Ectodermal cell (in vitro differentiated cells): ENCODE data around the gene KIAA0513.

ENCODE experiments used
- H3K27ac ChIP-seq: 2 replicates; pipeline ENCODE4 v1.7.0; 2013; ENCODE audit warnings: mild to moderate bottlenecking, low read depth, low read length; ENCODE audit not compliant: insufficient read depth, poor library complexity, severe bottlenecking
- H3K27me3 ChIP-seq: 2 replicates; pipeline ENCODE4 v1.7.0; 2013; ENCODE audit warnings: mild to moderate bottlenecking, low read length; ENCODE audit not compliant: insufficient read depth, control insufficient read depth, poor library complexity, severe bottlenecking
- H3K36me3 ChIP-seq: one replicate; pipeline ENCODE4 v1.7.0; 2013; ENCODE audit warnings: low read length; ENCODE audit not compliant: control insufficient read depth, insufficient read depth
- H3K4me1 ChIP-seq: one replicate; pipeline ENCODE4 v1.7.0; 2013; ENCODE audit warnings: low read length; ENCODE audit not compliant: control insufficient read depth, insufficient read depth
- H3K4me3 ChIP-seq: 2 replicates; pipeline ENCODE4 v1.7.0; 2013; ENCODE audit warnings: low read depth, low read length, control low read depth; ENCODE audit not compliant: insufficient read depth
- H3K9me3 ChIP-seq: 2 replicates; pipeline ENCODE4 v1.7.0; 2013; ENCODE audit warnings: mild to moderate bottlenecking, low read length, moderate library complexity; ENCODE audit not compliant: control insufficient read depth
- WGBS, 2 experiments: methylation state at CpG; one replicate each; pipeline ENCODE4 v1.1.7; 2013; ENCODE audit warnings: missing lambda C conversion rate in 2 of 2; 5-methylcytosine and 5-hydroxymethylcytosine counted together

Gene KIAA0513

DNA sequence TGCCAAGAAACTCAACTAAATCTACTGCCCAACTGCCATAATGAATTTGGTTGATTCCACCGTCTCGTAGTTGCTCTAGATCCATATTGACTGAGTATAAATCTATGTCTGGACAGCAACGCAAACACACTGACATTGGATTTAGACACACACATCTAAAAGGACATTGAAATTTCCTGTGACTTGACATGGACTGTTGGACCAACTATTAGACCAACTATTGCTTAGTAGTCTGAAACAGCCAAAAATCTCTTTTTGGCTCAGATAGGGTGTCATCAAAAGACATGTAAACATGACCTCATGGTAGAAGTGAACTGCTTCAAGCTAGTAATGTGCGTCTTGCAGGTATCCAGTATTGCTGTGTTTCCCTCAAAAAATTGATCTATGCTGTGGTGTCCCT, 31.3 kb downstream of the KIAA0513 start:
- no peaks in the 10 kb centered on the region for H3K4me1 ChIP-seq

GRCh38 chr16:85061566-85061965, 34.0 kb downstream of the KIAA0513 start:
- H3K36me3 ChIP-seq, result no peaks in the 10 kb centered on the region
- no peaks in the 10 kb centered on the region for H3K4me1 ChIP-seq
- no peaks in the 10 kb centered on the region for H3K27me3 ChIP-seq
- no peak overlapping the region for H3K27ac ChIP-seq
- no peaks in the 10 kb centered on the region for H3K9me3 ChIP-seq
- H3K4me3 ChIP-seq, result no peak overlapping the region
- WGBS, 2 experiments, result 87 to 93% methylated on average over 8 of the region's 8 CpGs

More for the DNA sequence above, 31.3 kb downstream of the KIAA0513 start:
- Histone ChIP-seq H3K27ac (no peak overlapping the region), H3K27me3 (no peaks in the 10 kb centered on the region), H3K4me3 (no peak overlapping the region), H3K36me3 (no peaks in the 10 kb centered on the region), H3K9me3 (no peaks in the 10 kb centered on the region)
- WGBS, 2 experiments, result 95% methylated on average over 4 of the region's 4 CpGs

DNA sequence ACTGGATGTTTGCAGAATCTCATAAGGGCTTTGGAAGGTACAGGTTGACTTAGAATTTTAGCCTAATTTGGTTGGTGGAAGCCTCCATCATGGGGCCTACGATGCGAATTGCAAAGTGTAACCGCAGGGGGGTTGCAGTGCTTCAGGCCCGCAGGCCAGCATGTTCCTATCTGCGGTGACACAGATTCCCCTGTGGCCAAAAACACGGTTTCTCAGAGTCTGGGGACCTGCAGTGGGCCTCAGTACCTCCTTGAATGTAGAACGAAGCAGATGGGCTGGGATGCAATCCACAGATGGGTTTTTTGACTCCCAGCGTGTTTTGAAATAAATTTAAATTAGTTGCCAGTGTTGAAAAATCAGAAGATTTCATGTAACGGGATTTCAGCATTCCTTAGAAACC, 34.7 kb downstream of the KIAA0513 start:
- no peak overlapping the region for H3K27ac ChIP-seq
- no peaks in the 10 kb centered on the region for H3K27me3 ChIP-seq
- H3K4me3 ChIP-seq, result no peak overlapping the region
- no peaks in the 10 kb centered on the region for H3K4me1 ChIP-seq
- no peaks in the 10 kb centered on the region for H3K9me3 ChIP-seq
- WGBS, 2 experiments, result 64 to 68% methylated on average over 9 of the region's 9 CpGs
- H3K36me3 ChIP-seq, result no peaks in the 10 kb centered on the region

DNA sequence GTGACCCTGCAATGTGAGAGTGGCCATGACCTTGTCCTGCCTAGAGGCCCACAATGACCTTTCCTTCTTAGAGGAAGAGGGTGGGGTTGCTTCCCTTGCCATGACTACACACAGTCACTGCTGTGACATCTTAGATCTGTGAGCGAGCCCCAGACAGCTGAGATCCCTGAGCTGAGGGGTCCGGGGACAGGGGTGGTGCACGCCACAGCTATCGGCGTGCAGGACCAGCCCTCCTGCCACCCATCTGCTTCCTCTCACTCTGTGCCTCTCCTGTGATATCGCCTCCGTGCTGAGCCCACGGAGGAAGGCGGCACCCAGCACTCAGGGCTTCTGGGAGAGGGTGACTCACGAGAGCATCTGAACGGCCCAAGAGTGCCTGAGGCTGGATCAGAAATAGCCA, 35.2 kb downstream of the KIAA0513 start:
- no peaks in the 10 kb centered on the region for H3K9me3 ChIP-seq
- no peak overlapping the region for H3K27ac ChIP-seq
- no peaks in the 10 kb centered on the region for H3K27me3 ChIP-seq
- 95% methylated on average over 11 of the region's 11 CpGs for WGBS, 2 experiments
- no peaks in the 10 kb centered on the region for H3K36me3 ChIP-seq
- no peaks in the 10 kb centered on the region for H3K4me1 ChIP-seq
- H3K4me3 ChIP-seq, result no peak overlapping the region

DNA sequence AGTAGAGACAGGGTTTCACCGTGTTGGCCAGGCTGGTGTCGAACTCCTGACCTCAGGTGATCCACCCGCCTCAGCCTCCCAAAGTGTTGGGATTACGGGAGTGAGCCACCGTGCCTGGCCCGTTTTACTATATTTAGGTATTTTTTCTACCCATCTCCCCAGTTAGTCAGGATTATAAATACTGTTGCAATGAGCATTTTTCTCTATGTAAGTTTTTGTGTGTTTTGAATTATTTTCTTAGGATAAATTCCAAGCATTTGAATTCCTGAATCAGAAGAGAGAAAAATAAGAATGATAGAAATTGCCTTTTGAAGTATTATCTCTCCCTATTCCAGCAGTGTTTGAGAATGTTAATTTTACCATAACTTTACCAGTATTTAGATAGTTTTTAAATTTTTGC, 36.6 kb downstream of the KIAA0513 start:
- Histone ChIP-seq H3K27me3 (no peaks in the 10 kb centered on the region), H3K27ac (no peak overlapping the region), H3K9me3 (no peaks in the 10 kb centered on the region), H3K36me3 (no peaks in the 10 kb centered on the region), H3K4me3 (no peak overlapping the region), H3K4me1 (no peaks in the 10 kb centered on the region)
- WGBS, 2 experiments, result 94 to 98% methylated on average over 5 to 6 of the region's 6 CpGs

- Histone ChIP-seq H3K27me3 (no peaks in the 10 kb centered on the region), H3K9me3 (no peaks in the 10 kb centered on the region), H3K27ac (no peak overlapping the region), H3K36me3 (no peaks in the 10 kb centered on the region), H3K4me1 (no peaks in the 10 kb centered on the region), H3K4me3 (no peak overlapping the region)
- WGBS, 2 experiments, result 95 to 96% methylated on average over 13 of the region's 13 CpGs
Measured at GRCh38 chr16:85065099-85065498, 37.5 kb downstream of the KIAA0513 start.

GRCh38 chr16:85066346-85066885, 38.8 kb downstream of the KIAA0513 start:
- no peaks in the 10 kb centered on the region for H3K9me3 ChIP-seq
- WGBS, 2 experiments, result 94% methylated on average over 12 of the region's 12 CpGs
- H3K36me3 ChIP-seq, result no peaks in the 10 kb centered on the region
- no peak overlapping the region for H3K27ac ChIP-seq
- no peaks in the 10 kb centered on the region for H3K4me1 ChIP-seq
- no peaks in the 10 kb centered on the region for H3K27me3 ChIP-seq
- H3K4me3 ChIP-seq, result no peak overlapping the region

- Histone ChIP-seq H3K27ac (no peak overlapping the region), H3K4me3 (no peak overlapping the region)
Measured at GRCh38 chr16:85067024-85067423, 39.4 kb downstream of the KIAA0513 start.

DNA sequence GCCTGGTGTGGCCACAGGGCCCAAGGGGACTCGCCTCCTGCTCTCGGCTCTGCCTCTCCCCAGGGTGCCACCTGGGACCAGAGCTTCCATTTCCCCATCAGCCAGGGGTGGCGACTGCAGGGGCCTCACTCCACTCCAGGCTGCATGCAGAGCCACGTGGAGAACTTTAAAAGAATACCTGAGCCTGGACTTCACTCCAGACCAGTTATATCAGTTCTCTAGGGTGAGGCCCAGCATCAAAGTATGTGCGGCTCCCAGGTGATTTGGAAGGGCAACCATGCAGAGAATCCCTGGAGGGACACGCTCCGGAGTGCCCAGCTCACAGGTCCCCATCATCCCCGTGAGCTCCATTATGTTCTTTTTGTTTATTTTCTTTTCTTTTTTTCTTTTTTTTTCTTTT, 39.8 kb downstream of the KIAA0513 start:
- H3K4me3 ChIP-seq, result no peak overlapping the region
- no peaks in the 10 kb centered on the region for H3K36me3 ChIP-seq
- no peaks in the 10 kb centered on the region for H3K9me3 ChIP-seq
- no peak overlapping the region for H3K27ac ChIP-seq
- WGBS, 2 experiments, result 92 to 94% methylated on average over 8 of the region's 8 CpGs
- H3K27me3 ChIP-seq, result no peaks in the 10 kb centered on the region
- no peaks in the 10 kb centered on the region for H3K4me1 ChIP-seq

More at GRCh38 chr16:85067024-85067423, 39.4 kb downstream of the KIAA0513 start:
- no peaks in the 10 kb centered on the region for H3K36me3 ChIP-seq
- 95 to 97% methylated on average over 18 of the region's 18 CpGs for WGBS, 2 experiments
- no peaks in the 10 kb centered on the region for H3K4me1 ChIP-seq
- no peaks in the 10 kb centered on the region for H3K27me3 ChIP-seq
- no peaks in the 10 kb centered on the region for H3K9me3 ChIP-seq

DNA sequence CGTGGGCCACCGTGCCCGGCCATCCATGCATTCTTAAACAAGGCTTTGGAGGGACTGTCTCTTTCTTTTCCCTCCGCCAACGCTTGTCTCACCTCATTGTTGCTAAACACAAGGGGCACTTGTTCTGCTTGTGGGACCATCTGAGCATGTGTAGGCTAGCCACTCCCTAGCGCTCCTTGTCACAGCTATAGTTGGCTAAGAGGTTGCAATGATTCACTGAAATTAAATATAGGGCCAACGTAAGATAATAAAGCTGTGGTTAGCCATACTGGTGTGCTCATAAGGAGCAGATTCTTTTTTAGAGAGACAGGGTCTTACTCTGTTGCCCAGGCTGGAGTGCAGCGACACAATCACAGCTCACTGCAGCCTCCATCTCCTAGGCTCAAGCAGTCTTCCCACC, 41.2 kb downstream of the KIAA0513 start:
- Histone ChIP-seq H3K9me3 (no peaks in the 10 kb centered on the region), H3K36me3 (no peaks in the 10 kb centered on the region), H3K4me3 (no peak overlapping the region), H3K27me3 (no peaks in the 10 kb centered on the region), H3K4me1 (no peaks in the 10 kb centered on the region), H3K27ac (peak overlapping the region; percentile 13)
- WGBS, 2 experiments, result 93% methylated on average over 8 of the region's 8 CpGs

DNA sequence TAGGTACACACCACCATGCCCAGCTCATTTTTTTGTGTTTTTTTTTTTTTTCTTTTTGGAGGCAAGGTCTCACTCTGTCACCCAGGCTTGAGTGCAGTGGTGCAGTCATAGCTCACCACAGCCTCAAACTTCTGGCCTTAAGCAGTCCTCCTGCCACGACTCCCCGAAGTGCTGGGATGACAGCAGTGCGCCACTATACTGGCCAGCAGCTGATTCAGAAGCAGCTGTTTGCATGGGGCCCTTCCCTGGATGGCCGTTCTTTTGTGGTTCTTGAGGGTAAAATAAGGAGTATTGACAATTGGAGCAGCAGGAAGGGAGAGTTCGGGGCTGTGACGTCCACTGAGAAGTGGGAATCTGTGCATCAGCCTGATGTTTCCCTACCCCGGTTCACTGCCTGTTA, 41.6 kb downstream of the KIAA0513 start:
- WGBS, 2 experiments, result 91 to 92% methylated on average over 7 of the region's 7 CpGs
- Histone ChIP-seq H3K4me3 (no peak overlapping the region), H3K27me3 (no peaks in the 10 kb centered on the region)

More for the DNA sequence above, 41.6 kb downstream of the KIAA0513 start:
- H3K36me3 ChIP-seq, result no peaks in the 10 kb centered on the region
- no peaks in the 10 kb centered on the region for H3K9me3 ChIP-seq
- H3K27ac ChIP-seq, result peak overlapping the region; percentile 13
- no peaks in the 10 kb centered on the region for H3K4me1 ChIP-seq
